ENCODE measurements around the gene KRT39. TPM values are rescaled to one million over a fixed set of nuclear protein-coding genes. Genes with fewer than 3 reads are reported as not detected.

The KRT39 gene
- total and polyA plus RNA-seq, 2 donors (not counting 3 experiments of a cell fraction or from before 2014, with no cell fraction given): not detected

GRCh38 chr17:40958086-40958953 lies 8.4 kb downstream of the KRT39 start:
- TF ChIP-seq CTCF (IDR thresholded peaks at IDR 0.05; ENCODE audit: extremely low read depth in 1 of 2, insufficient read depth in 1 of 2, low read depth in 1 of 2, low read length in 2 of 2): no peak
- no peak for TF ChIP-seq GATA2 (IDR thresholded peaks at IDR 0.05; ENCODE audit: insufficient read depth, insufficient read length, low read depth, low read length)
- no peak for TF ChIP-seq FOS (IDR thresholded peaks at IDR 0.05; ENCODE audit: borderline replicate concordance, insufficient read depth, low read length)
- TF ChIP-seq POLR2AphosphoS5 (IDR thresholded peaks at IDR 0.05; ENCODE audit: insufficient read depth, low read depth, low read length): no peak
- no peak for TF ChIP-seq POLR2A (IDR thresholded peaks at IDR 0.05; ENCODE audit: low read depth, low read length)
- TF ChIP-seq MYC (IDR thresholded peaks at IDR 0.05; ENCODE audit: low read depth, low read length): no peak
- no peak for TF ChIP-seq MAX (IDR thresholded peaks at IDR 0.05; ENCODE audit: insufficient read depth, insufficient read length)
- no peak for TF ChIP-seq EZH2 (IDR thresholded peaks at IDR 0.05; ENCODE audit: borderline replicate concordance, low read depth, low read length, severe bottlenecking)
- TF ChIP-seq JUN (IDR thresholded peaks at IDR 0.05; ENCODE audit: borderline replicate concordance, insufficient read depth, insufficient read length, low read depth): no peak
- no peak overlapping the region for H3K9ac ChIP-seq (replicated peaks; ENCODE audit: extremely low read depth, insufficient read depth, low read length)
- H3K4me3 ChIP-seq (replicated peaks in 1 of 3; ENCODE audit: insufficient read depth in 1 of 3, low read depth in 1 of 3, low read length in 3 of 3): no peak overlapping the region
- no peak for FAIRE-seq
- ChIA-PET POLR2A (no interaction called here), CTCF (no interaction called here)
- H3K4me2 ChIP-seq (ENCODE audit: insufficient read depth, low read length): no peak overlapping the region
- no peaks in the 10 kb centered on the region for H3K4me1 ChIP-seq (ENCODE audit: control insufficient read depth, extremely low read depth, insufficient read depth, low read length)
- no peak overlapping the region for H2AFZ ChIP-seq (ENCODE audit: low read depth, low read length)
- H3K9me1 ChIP-seq (replicated peaks; ENCODE audit: control insufficient read depth, extremely low read depth, insufficient read depth, low read length): no peaks in the 10 kb centered on the region
- peaks cover 7 to 13% of the 10 kb centered on the region in 2 experiments for H3K27me3 ChIP-seq (ENCODE audit: control insufficient read depth in 2 of 2, insufficient read depth in 2 of 2, low read length in 2 of 2)
- intact Hi-C loops (cut with micrococcal nuclease) (no loop called here), dilution Hi-C loops (cut with MboI; ENCODE audit: extremely low pct_ligation_motif_present, low sequenced_read_pairs) (no loop called here)
- DNase-seq (ENCODE audit: low read depth, low spot score): no peak
- no peaks in the 10 kb centered on the region for H3K79me2 ChIP-seq (ENCODE audit: control insufficient read depth, insufficient read depth, low read length)
- no peaks in the 10 kb centered on the region for H3K9me3 ChIP-seq (replicated peaks; ENCODE audit: control insufficient read depth, insufficient read depth, low read length)
- no peaks in the 10 kb centered on the region for H4K20me1 ChIP-seq (replicated peaks; ENCODE audit: control insufficient read depth, extremely low read depth, insufficient read depth, low read length)
- BruUV-seq (replicated peaks): no TSS peak
- H3K27ac ChIP-seq (ENCODE audit: insufficient read depth, low read depth, low read length): no peak overlapping the region
- H3K36me3 ChIP-seq (ENCODE audit: control insufficient read depth in 2 of 2, extremely low read depth in 1 of 2, insufficient read depth in 2 of 2, low read length in 2 of 2): no peaks in the 10 kb centered on the region

Measured in endothelial cell of umbilical vein (primary cell).